HepG2 (cell line): ENCODE results near the gene DGKD. TPM values are rescaled to one million over a fixed set of nuclear protein-coding genes. Genes with fewer than 3 reads are reported as not detected.

Experiments used
- AKNA ChIP-seq: sonication (generic); formaldehyde crosslinking; IDR thresholded peaks from 2 replicates; pipeline ENCODE4 v1.4.0; 2020; ENCODE audit warnings: missing genetic modification reagents, borderline replicate concordance
- ARNTL ChIP-seq: sonication (generic); formaldehyde crosslinking; IDR thresholded peaks from 2 replicates; pipeline ENCODE4 v1.4.0; 2020; ENCODE audit warnings: mild to moderate bottlenecking, missing genetic modification reagents
- DR1 ChIP-seq: sonication (generic); formaldehyde crosslinking; IDR thresholded peaks from 2 replicates; pipeline ENCODE4 v1.8.0; 2021; ENCODE audit warnings: mild to moderate bottlenecking, missing genetic modification reagents, inconsistent platforms
- ERF ChIP-seq: IDR thresholded peaks from 2 replicates; pipeline ENCODE4 v1.6.1; 2018; ENCODE audit warnings: missing biosample characterization, missing genetic modification reagents
- FOSL2 ChIP-seq: sonication (generic); formaldehyde crosslinking; IDR thresholded peaks from 2 replicates; pipeline ENCODE4 v1.4.0; 2020; ENCODE audit warnings: missing genetic modification reagents
- FOXA3 ChIP-seq: IDR thresholded peaks from 2 replicates; pipeline ENCODE4 v1.6.1; 2016; ENCODE audit warnings: missing genetic modification reagents, missing compliant biosample characterization
- GLMP ChIP-seq: sonication (generic); formaldehyde crosslinking; IDR thresholded peaks from 2 replicates; pipeline ENCODE4 v1.9.0; 2021; ENCODE audit warnings: missing genetic modification reagents, mild to moderate bottlenecking, borderline replicate concordance
- MTA1 ChIP-seq: sonication (generic); formaldehyde crosslinking; IDR thresholded peaks from 2 replicates; pipeline ENCODE4 v1.4.0; 2020; ENCODE audit warnings: missing genetic modification reagents, mild to moderate bottlenecking, borderline replicate concordance
- MXI1 ChIP-seq: IDR thresholded peaks from 3 replicates; pipeline ENCODE4 v1.6.1; 2012; ENCODE audit warnings: low read depth, low read length, inconsistent platforms, borderline replicate concordance
- NR2C2 ChIP-seq: sonication (generic); formaldehyde crosslinking; IDR thresholded peaks from 2 replicates; pipeline ENCODE4 v1.4.0; 2020; ENCODE audit warnings: missing genetic modification reagents, mild to moderate bottlenecking, moderate library complexity, borderline replicate concordance
- PHF21A ChIP-seq: sonication (generic); formaldehyde crosslinking; IDR thresholded peaks from 2 replicates; pipeline ENCODE4 v1.5.0; 2020; ENCODE audit warnings: mild to moderate bottlenecking, missing genetic modification reagents
- ZFY ChIP-seq: sonication (generic); formaldehyde crosslinking; IDR thresholded peaks from 2 replicates; pipeline ENCODE4 v1.4.0; 2020; ENCODE audit warnings: missing genetic modification reagents
- ZNF556 ChIP-seq: sonication (generic); formaldehyde crosslinking; IDR thresholded peaks from 2 replicates; pipeline ENCODE4 v1.4.0; 2020; ENCODE audit warnings: mild to moderate bottlenecking, missing genetic modification reagents, borderline replicate concordance
- polyA plus RNA-seq, 8 experiments: library from polyadenylated mRNA; depleted of rRNA in 3 of 8; stranded (reverse) in 7 of 8; unstranded in 1 of 8; fragments of >200 nt; fragmentation: Illumina TruSeq in 4 of 8; extraction: Trizol in 4 of 8; gene quantifications; 2 replicates each; pipeline versions ENCODE4 v1.2.1 to v1.2.3, GENCODE V29; 2011 to 2016; ENCODE audit warnings: low read depth in 4 of 8, missing spikeins in 1 of 8, mixed read lengths in 1 of 8; ENCODE audit not compliant: insufficient read depth in 1 of 8
- total RNA-seq, 5 experiments: library from RNA; depleted of rRNA; stranded (reverse); fragments of >200 nt; fragmentation: Illumina TruSeq; extraction: Trizol; gene quantifications; 2 replicates each; pipeline ENCODE4 v1.2.3, GENCODE V29; 2016; ENCODE audit warnings: low read depth in 1 of 5
- TF ChIP-seq, protein P1 (sequence below): sonication (generic); formaldehyde crosslinking; IDR thresholded peaks from 2 replicates; pipeline ENCODE4 v1.8.0; 2022; ENCODE audit warnings: mild to moderate bottlenecking, missing genetic modification reagents
- TF ChIP-seq, protein P2 (sequence below): sonication (generic); formaldehyde crosslinking; IDR thresholded peaks from 2 replicates; pipeline ENCODE4 v1.4.0; 2020; ENCODE audit warnings: mild to moderate bottlenecking, missing genetic modification reagents, borderline replicate concordance

Gene DGKD
- total and polyA plus RNA-seq, 2 of the 13 experiments (the other 11 are each of a cell fraction or from before 2014, with no cell fraction given), result 24.5 to 33.2 TPM

GRCh38 chr2:233349005-233349998 is 5.0 kb upstream of the DGKD start (continued):
- TF ChIP-seq AKNA (CRISPR knock-in tag) (no peak), GLMP (CRISPR knock-in tag) (no peak), FOSL2 (CRISPR knock-in tag) (no peak), ERF (CRISPR knock-in tag) (peak; percentile 30; the same call in 1 of the 2 replicates), NR2C2 (CRISPR knock-in tag) (peak; percentile 65; the same call in 1 of the 2 replicates), MTA1 (CRISPR knock-in tag) (peak; percentile 79; the same call in 1 of the 2 replicates), DR1 (no peak), ZNF556 (CRISPR knock-in tag) (0 out of 2 replicates have a peak, but pooled peaks have one; percentile 47), ZFY (CRISPR knock-in tag) (peak; percentile 48; the same call in 1 of the 2 replicates), ARNTL (CRISPR knock-in tag) (peak; percentile 64; the same call in 1 of the 2 replicates), MXI1 (peak; percentile 37; the same call in 1 of the 3 replicates), FOXA3 (CRISPR knock-in tag) (no peak), PHF21A (peak; percentile 85)
- TF ChIP-seq, protein P1, sequence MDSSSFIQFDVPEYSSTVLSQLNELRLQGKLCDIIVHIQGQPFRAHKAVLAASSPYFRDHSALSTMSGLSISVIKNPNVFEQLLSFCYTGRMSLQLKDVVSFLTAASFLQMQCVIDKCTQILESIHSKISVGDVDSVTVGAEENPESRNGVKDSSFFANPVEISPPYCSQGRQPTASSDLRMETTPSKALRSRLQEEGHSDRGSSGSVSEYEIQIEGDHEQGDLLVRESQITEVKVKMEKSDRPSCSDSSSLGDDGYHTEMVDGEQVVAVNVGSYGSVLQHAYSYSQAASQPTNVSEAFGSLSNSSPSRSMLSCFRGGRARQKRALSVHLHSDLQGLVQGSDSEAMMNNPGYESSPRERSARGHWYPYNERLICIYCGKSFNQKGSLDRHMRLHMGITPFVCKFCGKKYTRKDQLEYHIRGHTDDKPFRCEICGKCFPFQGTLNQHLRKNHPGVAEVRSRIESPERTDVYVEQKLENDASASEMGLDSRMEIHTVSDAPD (CRISPR knock-in tag), result peak; percentile 73; the same call in 1 of the 2 replicates
- TF ChIP-seq, protein P2, sequence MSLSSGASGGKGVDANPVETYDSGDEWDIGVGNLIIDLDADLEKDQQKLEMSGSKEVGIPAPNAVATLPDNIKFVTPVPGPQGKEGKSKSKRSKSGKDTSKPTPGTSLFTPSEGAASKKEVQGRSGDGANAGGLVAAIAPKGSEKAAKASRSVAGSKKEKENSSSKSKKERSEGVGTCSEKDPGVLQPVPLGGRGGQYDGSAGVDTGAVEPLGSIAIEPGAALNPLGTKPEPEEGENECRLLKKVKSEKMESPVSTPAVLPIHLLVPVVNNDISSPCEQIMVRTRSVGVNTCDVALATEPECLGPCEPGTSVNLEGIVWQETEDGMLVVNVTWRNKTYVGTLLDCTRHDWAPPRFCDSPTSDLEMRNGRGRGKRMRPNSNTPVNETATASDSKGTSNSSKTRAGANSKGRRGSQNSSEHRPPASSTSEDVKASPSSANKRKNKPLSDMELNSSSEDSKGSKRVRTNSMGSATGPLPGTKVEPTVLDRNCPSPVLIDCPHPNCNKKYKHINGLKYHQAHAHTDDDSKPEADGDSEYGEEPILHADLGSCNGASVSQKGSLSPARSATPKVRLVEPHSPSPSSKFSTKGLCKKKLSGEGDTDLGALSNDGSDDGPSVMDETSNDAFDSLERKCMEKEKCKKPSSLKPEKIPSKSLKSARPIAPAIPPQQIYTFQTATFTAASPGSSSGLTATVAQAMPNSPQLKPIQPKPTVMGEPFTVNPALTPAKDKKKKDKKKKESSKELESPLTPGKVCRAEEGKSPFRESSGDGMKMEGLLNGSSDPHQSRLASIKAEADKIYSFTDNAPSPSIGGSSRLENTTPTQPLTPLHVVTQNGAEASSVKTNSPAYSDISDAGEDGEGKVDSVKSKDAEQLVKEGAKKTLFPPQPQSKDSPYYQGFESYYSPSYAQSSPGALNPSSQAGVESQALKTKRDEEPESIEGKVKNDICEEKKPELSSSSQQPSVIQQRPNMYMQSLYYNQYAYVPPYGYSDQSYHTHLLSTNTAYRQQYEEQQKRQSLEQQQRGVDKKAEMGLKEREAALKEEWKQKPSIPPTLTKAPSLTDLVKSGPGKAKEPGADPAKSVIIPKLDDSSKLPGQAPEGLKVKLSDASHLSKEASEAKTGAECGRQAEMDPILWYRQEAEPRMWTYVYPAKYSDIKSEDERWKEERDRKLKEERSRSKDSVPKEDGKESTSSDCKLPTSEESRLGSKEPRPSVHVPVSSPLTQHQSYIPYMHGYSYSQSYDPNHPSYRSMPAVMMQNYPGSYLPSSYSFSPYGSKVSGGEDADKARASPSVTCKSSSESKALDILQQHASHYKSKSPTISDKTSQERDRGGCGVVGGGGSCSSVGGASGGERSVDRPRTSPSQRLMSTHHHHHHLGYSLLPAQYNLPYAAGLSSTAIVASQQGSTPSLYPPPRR, result peak; percentile 61; the same call in 1 of the 2 replicates
